A204.1 (cell line): ENCODE data around the gene TPST1.
"Not testable (repeated sequence)": the region's sequence is repeated elsewhere in the genome, so short reads cannot be mapped to it uniquely, and the experiment has no call there.

Experiments used
- FAIRE-seq: peaks from 2 replicates; lab custom pipeline; 2012; peaks lifted over from hg19 to GRCh38; lab: Jason Lieb, UNC

Gene TPST1

GRCh38 chr7:66296557-66296956 lies 91.4 kb downstream of the TPST1 start:
- no peak for FAIRE-seq

- no peak for FAIRE-seq
Measured at GRCh38 chr7:66297579-66297978, 92.4 kb downstream of the TPST1 start.

GRCh38 chr7:66301249-66301648 lies 96.1 kb downstream of the TPST1 start:
- no peak for FAIRE-seq

GRCh38 chr7:66301737-66302136 lies 96.6 kb downstream of the TPST1 start:
- FAIRE-seq, result no peak

DNA sequence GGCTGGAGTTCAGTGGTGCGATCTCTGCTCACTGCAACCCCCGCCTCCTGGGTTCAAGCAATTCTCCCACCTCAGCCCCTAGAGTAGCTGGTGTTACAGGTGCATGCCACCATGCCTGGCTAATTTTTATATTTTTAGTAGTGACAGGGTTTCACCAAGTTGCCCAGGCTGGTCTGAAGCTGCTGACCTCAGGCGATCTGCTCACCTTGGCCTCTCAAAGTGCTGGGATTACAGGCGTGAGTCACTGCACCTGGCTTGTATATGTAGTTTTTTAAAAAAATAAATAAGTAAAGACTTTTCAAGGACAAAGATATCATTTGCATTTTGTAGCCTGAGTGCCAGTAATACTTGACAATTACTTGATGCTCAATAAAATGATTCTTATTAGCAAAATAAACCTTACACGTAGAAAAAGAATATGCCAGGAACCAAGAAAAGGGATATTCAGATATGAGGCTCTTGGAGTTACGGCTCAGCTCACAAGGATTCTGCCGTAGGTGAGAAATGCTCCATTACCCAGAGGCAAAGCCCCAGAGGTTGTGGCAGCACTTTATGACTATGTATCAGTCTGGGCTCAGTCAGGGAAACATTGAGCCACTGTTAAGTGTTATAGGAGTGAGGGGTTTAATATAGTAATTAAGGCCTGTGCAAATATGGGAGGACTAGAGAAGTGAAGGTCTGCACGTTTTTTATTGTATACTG lies 98.5 kb downstream of the TPST1 start:
- no peak for FAIRE-seq

DNA sequence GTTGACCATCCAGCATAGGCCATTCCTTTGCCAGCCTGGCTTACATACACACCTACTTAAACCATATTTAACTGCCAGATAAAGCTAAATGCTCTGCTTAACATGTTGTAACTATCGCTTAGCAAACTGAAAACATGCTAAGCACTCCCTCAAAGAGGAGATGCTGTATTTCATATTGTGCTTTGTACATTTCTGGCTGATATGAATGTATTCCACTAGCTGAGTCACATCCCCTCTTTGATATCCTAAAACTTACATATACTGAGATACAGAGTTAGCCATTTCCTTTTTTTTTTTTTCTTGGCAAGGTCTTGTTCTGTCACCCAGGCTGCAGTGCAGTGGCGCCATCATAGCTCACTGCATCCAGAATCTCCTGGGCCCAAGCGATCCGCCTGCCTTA lies 99.4 kb downstream of the TPST1 start:
- FAIRE-seq, result no peak

DNA sequence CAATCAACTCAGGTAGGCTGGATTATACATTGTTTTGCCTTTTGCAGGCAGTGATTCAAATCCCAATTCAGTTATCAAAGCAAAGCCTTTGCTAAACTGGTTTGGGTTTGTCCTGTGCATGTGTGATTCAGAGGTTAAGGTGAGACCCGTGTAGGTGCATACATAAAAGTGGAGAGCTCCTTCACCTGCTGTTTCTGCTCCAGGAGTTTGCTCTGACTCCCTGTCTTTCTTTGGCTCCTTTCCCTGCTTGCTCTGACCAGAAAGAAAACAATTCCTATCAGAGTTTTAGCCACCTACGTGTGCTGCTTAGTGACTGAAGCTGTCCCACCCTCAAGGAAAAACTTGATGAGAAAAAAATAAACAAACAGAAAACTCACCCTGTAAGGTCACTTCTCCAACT lies 101.1 kb downstream of the TPST1 start:
- no peak for FAIRE-seq

- FAIRE-seq, result no peak
Measured at GRCh38 chr7:66307591-66308215, 102.6 kb downstream of the TPST1 start.

DNA sequence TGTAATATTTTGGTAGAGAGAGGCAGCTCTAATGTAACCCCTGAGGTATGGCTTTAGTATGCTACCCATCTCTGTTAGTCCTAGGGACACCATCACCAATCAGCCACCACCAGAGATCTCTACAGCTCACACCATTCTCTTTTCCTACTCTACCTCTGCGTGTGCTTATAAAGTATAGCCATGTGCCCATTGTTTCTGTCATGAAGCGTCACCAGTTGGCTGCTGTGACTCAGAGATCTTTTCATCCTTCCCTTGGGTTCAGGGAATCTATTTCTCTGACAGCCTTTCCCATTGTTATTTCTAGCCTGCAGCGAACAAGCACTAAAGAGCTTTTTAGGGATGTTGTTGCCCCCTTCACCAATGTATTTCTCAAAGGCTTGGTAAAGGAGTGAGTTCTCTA lies 103.3 kb downstream of the TPST1 start:
- no peak for FAIRE-seq

DNA sequence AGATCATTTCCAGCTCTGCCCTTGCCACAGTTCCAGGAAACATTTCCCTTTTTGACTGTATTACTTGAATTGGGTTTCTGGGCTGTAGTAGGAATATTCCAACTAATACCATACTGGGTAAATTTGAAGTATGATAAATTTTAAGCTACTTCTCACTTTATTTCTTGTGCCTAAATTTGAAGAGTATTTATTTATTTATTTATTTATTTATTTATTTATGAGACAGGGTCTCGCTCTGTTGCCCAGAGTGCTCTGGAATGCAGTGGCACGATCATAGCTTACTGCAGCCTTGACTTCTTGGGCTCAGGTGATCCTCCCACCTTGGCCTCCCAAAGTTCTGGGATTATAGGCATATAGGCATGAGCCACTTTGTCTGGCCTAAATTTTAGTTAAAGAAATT lies 105.5 kb downstream of the TPST1 start:
- FAIRE-seq, result no peak

DNA sequence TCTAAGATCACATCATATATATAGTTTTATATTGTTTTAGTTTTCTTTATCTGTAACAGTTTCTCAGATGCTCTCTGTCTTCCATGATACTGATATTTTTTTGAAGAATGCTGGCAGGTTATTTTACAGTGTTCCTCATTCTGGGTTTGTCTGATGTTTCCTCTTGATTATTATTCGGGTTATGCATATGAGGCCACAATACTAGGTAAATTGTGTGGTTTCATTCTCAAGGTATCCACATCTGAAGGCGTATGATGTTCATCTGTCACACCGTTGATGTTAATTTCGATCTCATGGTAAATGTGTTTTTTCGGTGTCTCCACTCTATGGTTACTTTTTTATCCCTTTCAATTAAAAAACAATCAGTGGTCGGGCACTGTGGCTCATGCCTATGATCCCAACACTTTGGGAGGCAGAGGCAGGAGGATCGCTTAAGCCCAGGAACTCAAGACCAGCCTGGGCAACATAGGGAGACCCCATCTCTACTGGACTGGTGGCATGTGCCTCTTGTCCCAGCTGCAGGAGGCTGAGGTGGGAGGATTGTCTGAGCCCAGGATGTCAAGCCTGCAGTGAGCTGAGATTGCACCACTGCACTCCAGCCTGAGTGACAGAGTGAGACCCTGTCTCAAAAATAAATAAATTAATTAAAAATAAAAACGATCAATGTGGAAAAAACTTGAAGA lies 108.9 kb downstream of the TPST1 start:
- no peak for FAIRE-seq

DNA sequence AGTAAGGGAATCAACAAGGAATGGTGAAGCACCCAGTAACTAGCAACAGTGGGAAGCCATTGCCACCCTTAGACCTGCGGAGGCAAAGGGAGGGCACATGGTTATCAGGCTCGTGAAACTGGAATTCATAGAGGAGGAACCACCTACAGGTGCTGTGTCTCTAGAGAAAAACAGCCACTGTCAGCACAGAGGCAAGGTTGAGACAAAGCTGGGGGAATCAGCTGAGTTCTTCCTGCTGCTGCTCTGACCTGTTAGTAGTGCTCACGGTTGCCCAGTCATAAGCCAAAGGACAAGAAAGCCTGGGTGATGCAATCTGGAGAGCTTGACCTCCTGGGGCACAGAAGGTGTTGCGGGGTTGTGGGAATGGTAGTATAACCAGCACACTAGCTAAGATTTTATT lies 110.1 kb downstream of the TPST1 start:
- no peak for FAIRE-seq

GRCh38 chr7:66319407-66319979 lies 114.4 kb downstream of the TPST1 start:
- FAIRE-seq, result no peak

GRCh38 chr7:66321283-66321682 lies 116.1 kb downstream of the TPST1 start:
- FAIRE-seq, result no peak

DNA sequence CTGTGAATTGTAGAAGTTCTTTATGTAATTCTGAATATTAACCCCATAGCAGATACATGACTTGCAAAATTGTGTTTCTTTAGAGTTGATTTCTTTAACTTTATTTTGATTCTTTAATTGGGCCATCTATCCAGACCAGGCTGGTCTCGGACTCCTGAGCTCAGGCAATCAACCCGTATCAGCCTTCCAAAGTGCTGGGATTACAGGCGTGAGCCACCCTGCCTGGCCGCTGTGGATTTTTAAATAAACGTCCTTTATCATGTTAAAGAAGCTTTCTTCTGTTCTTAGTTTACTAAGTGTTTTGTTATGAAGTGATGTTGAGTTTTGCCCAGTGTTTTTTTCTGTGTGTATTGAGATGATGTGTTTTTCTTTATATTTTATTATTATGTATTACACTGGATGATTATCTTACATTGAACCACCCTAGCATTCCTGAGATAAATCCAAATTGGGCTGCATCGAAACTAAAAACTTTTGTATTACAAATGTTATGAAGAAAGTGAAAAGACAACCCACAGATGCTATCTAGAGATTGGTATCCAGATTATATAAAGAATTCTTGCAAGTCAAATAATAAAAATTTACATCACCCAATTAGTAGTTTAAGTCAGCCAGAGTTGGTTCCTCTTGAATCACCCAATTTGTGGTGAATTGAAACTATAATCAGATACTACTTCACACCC lies 118.1 kb downstream of the TPST1 start:
- FAIRE-seq, result no peak

GRCh38 chr7:66324985-66325384 lies 119.9 kb downstream of the TPST1 start:
- not testable (repeated sequence) for FAIRE-seq

DNA sequence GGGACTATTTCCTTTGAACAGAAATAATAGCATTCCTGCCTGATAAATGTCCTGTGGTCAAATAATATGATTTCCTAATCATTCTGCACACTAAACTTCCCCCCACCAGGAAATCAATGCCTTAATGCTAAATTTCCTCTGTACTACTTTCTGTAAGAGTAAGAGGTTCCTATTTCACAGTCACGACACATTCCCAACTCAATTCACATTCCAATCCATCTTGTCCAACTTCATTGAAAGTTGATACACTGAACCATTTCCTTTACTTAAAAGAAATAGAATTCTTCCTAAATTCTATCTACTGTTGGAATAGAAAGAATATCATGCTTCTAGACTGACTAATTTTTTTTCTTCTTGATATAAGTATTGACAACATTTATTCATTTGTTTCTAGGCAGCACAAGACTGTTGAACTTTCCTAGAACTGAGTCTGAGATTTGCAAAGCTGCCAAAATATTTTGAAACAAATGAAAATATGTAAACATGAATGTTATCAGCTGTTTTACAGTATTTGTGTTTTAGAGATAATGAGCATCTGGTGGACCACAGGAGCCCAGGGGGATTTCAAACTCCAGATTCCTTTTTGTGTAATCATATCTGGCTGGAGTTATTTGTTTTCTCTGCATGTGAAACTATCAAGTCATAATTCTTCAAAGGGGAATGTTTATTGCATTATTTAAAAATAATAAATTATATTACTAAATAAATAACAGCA lies 121.5 kb downstream of the TPST1 start:
- no peak for FAIRE-seq

- FAIRE-seq, result no peak
Measured at GRCh38 chr7:66330961-66331360, 125.8 kb downstream of the TPST1 start.

GRCh38 chr7:66331883-66332282 lies 126.7 kb downstream of the TPST1 start:
- no peak for FAIRE-seq

- no peak for FAIRE-seq
Measured at GRCh38 chr7:66333443-66333842, 128.3 kb downstream of the TPST1 start.

GRCh38 chr7:66335318-66335717 lies 130.2 kb downstream of the TPST1 start:
- FAIRE-seq, result no peak

DNA sequence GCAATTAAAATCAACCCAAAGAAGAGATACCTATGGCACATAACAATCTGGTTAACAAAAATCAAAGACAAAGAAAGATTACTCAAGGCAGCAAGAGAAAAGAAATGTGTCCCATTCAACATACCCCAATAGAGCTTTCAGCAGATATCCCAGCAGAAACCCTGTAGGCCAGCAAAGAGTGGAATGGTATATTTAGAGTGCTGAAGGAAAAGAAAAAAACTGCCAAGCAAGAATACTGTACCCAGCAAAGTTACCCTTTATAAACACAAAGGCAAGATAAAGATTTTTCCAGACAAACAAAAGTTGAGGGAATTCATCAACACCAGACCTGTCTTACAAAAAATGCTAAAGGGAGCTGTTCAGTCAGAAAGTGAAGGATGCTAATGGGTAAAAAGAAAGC lies 131.6 kb downstream of the TPST1 start:
- FAIRE-seq, result no peak
